ENCODE results near the gene SHANK3. TPM values are rescaled to one million over a fixed set of nuclear protein-coding genes. Genes with fewer than 3 reads are reported as not detected.
A peak's percentile ranks its signal among the peaks of the same experiment; 100 is the strongest.

Gene SHANK3
- total and polyA plus RNA-seq, 3 donors from 2014 or later: 6.3 to 16.0 (median 11.4) TPM

DNA sequence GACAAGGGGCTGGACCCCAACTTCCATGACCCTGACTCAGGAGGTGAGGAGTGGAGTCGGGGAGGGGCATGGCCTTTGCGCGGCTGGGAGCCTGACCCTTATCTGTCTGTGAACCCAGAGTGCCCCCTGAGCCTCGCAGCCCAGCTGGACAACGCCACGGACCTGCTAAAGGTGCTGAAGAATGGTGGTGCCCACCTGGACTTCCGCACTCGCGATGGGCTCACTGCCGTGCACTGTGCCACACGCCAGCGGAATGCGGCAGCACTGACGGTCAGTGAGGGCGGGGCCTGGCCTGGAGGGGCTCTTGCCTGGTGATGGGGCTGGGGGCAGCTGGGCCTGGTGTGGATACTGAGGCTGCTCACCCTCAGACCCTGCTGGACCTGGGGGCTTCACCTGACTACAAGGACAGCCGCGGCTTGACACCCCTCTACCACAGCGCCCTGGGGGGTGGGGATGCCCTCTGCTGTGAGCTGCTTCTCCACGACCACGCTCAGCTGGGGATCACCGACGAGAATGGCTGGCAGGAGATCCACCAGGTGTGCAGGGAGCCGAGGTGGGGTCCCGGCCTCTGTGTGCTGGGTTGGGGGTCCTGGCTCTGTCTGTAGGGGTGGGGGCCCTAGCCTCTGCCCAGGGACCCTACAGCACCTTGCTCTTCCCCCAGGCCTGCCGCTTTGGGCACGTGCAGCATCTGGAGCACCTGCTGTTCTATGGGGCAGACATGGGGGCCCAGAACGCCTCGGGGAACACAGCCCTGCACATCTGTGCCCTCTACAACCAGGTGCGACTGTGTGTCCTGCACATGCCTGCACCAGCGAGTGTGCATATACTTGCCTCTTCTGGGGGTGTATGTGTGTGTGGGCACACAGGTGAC lies 6.3 kb downstream of the SHANK3 start:
- TF ChIP-seq POLR2A (IDR thresholded peaks at IDR 0.05) (no peak), CTCF (IDR thresholded peaks at IDR 0.05) (no peak)
- no peaks in the 10 kb centered on the region for H3K27me3 ChIP-seq
- H3K27ac ChIP-seq: no peak overlapping the region
- 90 to 92% methylated on average over 11 to 28 of the region's 30 CpGs for WGBS, 2 donors
- H3K4me3 ChIP-seq: no peak overlapping the region
- H3K4me1 ChIP-seq: peaks cover under 1% of the 10 kb centered on the region
- no peaks in the 10 kb centered on the region for H3K9me3 ChIP-seq
- H3K36me3 ChIP-seq (ENCODE audit: low read depth, missing control alignments): no peaks in the 10 kb centered on the region
- peak; percentile 13 for DNase-seq
- intact Hi-C loops (cut with DNase I; ENCODE audit: low total_unique reads): no loop called here

DNA sequence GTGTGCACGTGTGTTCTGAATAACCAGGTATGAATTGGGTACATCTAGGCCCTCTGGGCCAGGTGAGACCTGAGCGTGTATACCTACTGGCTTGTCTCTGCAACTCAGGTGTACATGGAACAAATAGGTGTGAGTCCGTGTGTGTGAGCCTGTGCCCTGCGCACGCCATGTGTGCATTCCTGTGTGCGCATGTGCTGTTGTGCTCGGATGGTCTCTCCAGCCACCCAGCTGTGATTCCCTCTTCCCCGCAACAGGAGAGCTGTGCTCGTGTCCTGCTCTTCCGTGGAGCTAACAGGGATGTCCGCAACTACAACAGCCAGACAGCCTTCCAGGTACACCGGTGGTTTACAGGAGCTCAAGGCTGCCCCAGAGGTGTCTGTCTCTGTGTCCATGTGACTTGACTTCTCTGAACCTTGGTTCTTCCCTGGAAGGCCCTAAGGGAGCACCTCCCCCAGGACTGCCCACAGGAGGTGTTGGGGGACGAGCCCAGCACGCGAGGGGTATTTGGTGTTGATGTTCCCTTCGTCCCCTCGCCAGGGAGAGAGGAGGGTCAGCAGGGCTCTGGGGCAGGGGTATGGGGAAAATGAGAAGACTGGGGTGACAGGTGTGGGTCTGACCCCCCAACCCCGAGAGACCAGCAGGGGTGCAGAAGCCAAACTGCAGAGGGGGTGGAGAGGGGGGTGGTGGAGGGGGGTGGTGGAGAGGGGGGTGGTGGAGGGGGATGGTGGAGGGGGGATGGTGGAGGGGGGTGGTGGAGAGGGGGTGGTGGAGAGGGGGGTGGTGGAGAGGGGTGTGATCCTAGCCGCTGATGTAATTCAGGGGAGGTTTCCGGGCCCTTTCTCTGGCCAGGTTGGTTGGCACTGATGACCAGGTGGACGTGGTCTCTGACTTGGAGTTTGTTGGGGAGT lies 10.7 kb downstream of the SHANK3 start:
- DNase-seq: peak; percentile 11
- Histone ChIP-seq H3K36me3 (ENCODE audit: low read depth, missing control alignments) (no peaks in the 10 kb centered on the region), H3K4me3 (no peak overlapping the region), H3K9me3 (no peaks in the 10 kb centered on the region), H3K27ac (no peak overlapping the region), H3K27me3 (no peaks in the 10 kb centered on the region), H3K4me1 (no peaks in the 10 kb centered on the region)
- TF ChIP-seq POLR2A (IDR thresholded peaks at IDR 0.05): no peak
- TF ChIP-seq CTCF (IDR thresholded peaks at IDR 0.05): no peak
- intact Hi-C loops (cut with DNase I; ENCODE audit: low total_unique reads): no loop called here
- 86 to 92% methylated on average over 10 to 20 of the region's 21 CpGs for WGBS, 2 donors

DNA sequence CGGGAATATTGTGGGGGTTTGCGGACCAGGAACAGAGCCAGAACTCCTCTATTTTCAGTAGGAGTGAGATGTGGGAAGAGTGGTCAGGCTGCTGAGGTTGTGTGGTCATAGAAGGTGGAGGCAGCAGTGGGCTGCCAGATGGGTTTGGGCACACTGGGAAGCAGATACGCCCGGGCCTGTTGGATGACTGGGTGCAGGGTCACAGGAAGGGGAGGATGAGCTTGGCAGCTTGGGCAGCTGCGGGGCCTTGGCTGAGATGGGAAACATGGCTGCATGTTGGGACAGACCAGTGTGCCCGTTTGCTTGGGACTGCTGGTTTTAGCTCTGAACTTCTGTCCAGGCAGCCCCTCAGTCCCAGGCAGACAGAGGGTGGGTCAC lies 11.4 kb downstream of the SHANK3 start:
- no peak overlapping the region for H3K27ac ChIP-seq
- no peaks in the 10 kb centered on the region for H3K36me3 ChIP-seq (ENCODE audit: low read depth, missing control alignments)
- no peaks in the 10 kb centered on the region for H3K4me1 ChIP-seq
- WGBS, 2 donors: 68 to 79% methylated on average over 5 to 6 of the region's 6 CpGs
- no peaks in the 10 kb centered on the region for H3K27me3 ChIP-seq
- no peak overlapping the region for H3K4me3 ChIP-seq
- TF ChIP-seq CTCF (IDR thresholded peaks at IDR 0.05) (no peak), POLR2A (IDR thresholded peaks at IDR 0.05) (no peak)
- H3K9me3 ChIP-seq: no peaks in the 10 kb centered on the region
- intact Hi-C loops (cut with DNase I; ENCODE audit: low total_unique reads): no loop called here
- DNase-seq: peak; percentile 12

- TF ChIP-seq CTCF (IDR thresholded peaks at IDR 0.05): no peak
- TF ChIP-seq POLR2A (IDR thresholded peaks at IDR 0.05): no peak
- H3K27ac ChIP-seq: no peak overlapping the region
- 78 to 87% methylated on average over 7 to 8 of the region's 8 CpGs for WGBS, 2 donors
- no peaks in the 10 kb centered on the region for H3K4me1 ChIP-seq
- peak; percentile 11 for DNase-seq
- no peaks in the 10 kb centered on the region for H3K36me3 ChIP-seq (ENCODE audit: low read depth, missing control alignments)
- no peaks in the 10 kb centered on the region for H3K9me3 ChIP-seq
- H3K4me3 ChIP-seq: no peak overlapping the region
- intact Hi-C loops (cut with DNase I; ENCODE audit: low total_unique reads): no loop called here
- H3K27me3 ChIP-seq: no peaks in the 10 kb centered on the region
Measured at GRCh38 chr22:50684501-50684900, 11.9 kb downstream of the SHANK3 start.
